PC-3 (cell line): ENCODE measurements around the gene SIPA1L3.

ENCODE experiments used
- CTCF ChIP-seq: fragments of 300-600 bp; sonication (generic); conservative IDR thresholded peaks from 2 replicates; pipeline ENCODE4 v1.5.1; 2017; ENCODE audit warnings: antibody characterized with exemption, low read depth, mild to moderate bottlenecking, low read length
- EZH2 ChIP-seq: fragments of 300-600 bp; sonication (generic); IDR thresholded peaks from one replicate; pipeline ENCODE4 v1.6.1; 2017; ENCODE audit warnings: antibody characterized with exemption, mild to moderate bottlenecking, low read length; ENCODE audit not compliant: unreplicated experiment
- EZH2phosphoT487 ChIP-seq: fragments of 300-600 bp; sonication (generic); IDR thresholded peaks from 2 replicates; pipeline ENCODE4 v1.6.1; 2018; ENCODE audit warnings: mild to moderate bottlenecking, antibody characterized with exemption, low read length, borderline replicate concordance

- no peak for TF ChIP-seq CTCF
- TF ChIP-seq EZH2: no peak
- no peak for TF ChIP-seq EZH2phosphoT487
These were observed 303.5 kb downstream of the SIPA1L3 start for GRCh38 chr19:38210458-38210987.
